HG03064 (cell line): ENCODE measurements around the gene IP6K1.

Source experiments
- ATAC-seq: cut with Tn5 transposase; IDR thresholded peaks from one replicate; pipeline ENCODE4 v1.9.1; 2021; ENCODE audit warnings: low read depth; ENCODE audit not compliant: unreplicated experiment

The IP6K1 gene

DNA sequence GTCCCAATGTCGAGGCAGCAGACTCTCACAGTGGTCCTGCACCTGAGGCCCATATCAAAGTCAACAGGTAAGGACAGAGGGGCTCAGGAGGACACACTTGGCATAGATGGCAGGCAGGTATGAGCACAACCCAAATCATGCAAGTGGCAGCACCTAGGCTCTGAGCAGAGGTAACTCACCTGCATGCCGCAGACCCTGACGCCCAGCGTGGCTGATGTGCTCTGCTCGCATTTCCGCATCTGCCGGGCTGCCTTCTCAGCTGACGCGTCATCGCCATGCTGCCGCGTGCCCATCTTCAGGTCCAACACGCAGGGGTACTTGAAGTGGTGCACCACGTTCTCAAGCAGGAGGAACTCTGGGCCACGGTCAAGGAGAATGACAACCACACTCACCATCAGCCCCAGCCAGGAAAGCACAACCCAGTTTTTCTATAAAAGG, 58.4 kb downstream of the IP6K1 start:
- no peak for ATAC-seq

DNA sequence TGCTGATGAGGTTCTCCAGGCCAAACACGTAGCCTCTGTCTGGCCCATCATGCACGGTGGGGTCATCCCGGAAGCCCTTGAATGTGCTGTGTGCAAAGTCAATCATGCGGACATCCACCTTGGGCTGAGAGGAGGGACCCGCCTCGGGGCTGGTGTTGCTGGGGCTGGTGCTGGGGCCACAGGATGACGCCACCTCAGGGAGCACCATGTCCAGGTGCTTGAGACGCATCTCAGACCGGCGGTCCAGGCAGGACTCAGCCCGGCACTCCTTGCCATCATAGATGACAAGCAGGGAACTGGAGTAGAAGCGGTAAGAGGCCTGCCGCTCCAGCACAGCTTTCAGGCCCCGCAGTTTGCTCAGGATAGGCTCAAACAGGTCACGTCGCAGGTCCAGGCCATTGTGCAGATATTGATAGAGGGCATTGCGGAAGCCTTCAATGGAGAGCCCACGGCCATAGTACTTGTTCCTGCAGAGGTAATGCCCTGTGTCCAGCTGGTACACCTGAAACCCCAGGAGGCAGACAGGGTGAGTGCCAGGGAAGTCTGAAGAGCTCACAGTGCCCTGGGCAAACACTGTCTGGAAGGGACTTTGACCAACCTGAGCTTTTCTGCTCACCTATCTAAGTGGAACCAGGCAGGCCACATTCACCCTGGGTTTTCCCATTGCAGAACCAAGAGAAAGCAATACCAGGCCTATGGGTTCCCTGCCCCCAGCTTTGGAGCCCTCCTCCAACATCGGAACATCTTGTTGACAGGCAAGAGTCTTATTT, 59.0 kb downstream of the IP6K1 start:
- no peak for ATAC-seq

DNA sequence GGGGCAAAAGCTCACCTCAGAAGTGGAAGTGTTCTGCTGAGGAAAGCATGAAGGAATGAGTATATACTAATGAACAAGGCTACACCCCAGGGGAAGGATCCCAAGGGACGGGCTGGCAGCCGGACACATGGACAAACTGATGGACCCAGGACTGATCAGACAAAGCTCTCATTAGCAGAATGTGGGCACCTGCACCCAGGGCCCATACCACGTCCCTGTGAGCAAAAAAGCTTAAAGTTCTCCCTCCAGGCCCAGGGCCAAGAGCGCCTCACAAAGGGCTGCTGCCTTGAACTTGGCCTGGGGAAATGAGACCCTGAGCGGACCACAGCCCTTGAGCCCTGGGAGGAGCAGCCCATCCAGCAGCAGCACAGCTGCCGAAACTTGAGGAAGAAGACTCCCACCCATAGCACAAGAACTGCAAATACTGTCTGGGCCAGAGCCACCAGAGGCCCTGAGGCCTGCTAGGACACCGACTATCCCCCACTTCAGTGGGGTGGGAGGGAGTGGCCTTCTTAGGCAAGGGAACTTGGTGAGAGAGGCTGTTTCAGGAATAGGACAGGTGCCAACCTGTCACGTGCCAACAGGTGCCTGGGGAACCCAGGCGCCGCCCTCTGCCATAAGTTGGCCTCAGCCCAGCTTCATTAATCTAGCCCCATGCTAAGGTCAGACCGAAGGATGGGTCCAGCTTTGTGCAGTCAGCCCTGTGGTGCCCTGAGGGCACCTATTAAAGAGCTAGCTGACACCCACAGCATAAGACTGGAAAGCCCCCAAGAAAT, 60.2 kb downstream of the IP6K1 start:
- no peak for ATAC-seq

DNA sequence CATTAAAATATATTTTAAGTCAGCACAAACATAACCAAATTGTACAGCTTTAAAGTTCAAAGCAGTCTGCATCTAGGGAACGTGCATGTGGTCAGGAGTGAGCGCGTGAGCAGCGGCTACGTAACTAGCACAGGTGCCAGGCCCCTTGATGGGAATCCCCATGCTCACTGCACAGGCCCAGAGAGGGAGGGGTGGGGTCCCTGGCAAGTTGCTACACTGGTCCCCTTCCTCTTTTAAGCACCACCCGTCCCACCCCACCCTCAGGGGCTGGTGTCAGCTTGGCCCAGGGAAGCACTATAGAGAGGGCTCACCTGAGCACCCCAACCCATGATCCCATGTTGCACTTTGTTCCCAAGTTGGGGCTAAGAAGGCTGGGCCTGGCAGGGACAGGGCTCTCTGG, 61.8 kb downstream of the IP6K1 start:
- ATAC-seq, result no peak

DNA sequence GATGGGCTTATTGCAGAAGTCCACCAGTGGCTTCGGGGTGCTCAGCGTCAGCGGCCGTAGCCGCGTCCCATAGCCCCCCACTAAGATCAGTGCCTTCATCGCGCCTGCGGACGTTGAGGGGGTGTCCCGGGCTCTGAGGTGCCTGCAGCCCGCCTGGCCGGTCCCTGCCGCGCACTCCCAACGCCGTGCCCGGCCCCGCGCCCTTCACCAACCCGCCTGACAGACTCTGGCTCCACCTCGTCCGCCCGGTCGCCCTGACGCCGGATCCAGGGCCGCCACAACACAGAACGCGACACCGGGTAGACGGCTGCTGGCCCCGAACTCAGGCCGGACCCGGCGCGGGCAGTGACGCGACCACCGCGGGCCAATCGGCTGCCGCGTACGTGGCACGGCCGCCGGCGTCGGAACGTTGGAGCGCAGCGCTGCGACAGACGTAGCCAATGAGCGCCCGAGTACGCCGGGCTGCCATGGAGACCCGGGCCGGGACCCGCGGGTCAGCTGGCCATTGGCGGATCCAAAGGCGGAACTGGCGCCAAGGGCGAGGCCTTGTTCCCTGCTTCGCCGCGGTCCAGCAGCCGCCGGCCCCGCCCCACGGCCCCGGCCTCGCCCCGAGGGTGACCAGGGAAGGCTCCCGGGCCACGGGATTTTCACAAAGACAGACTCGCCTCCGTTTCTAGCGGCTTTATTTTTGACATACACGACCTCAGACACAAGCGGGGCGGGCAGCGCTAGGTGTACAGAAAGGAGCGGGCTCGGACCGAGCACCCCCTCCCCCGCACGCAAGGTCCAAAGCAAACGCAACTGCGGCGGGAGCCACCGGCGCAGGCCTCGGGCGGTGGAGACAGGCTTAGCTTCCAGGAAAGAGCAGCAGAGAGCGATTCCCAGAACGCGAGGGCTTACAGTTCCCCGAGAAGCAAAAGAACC, 62.5 kb downstream of the IP6K1 start, which contains the start of gene GMPPB:
Gene GMPPB (minus strand): TSS at position 324 of the 924 bp plus-strand sequence. CDS start 225 bp downstream, at position 99.
- peak; percentile 69 for ATAC-seq

DNA sequence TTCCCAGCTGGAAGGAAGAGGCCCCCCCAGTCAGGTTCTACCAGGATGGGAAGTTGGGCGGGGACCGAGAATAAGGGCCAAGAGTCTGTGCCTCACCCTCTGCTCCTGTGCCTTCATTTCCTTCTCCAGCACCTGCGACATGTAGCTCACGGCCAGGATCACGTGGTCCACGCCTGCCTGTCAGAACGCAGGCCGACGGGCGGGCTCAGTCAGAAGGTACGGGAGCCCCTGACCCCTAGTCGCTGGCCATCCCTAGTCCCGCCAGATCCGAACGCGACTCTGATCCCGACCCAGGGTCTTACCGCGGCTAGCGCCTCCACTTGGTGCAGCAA, 63.1 kb downstream of the IP6K1 start:
- ATAC-seq, result no peak

DNA sequence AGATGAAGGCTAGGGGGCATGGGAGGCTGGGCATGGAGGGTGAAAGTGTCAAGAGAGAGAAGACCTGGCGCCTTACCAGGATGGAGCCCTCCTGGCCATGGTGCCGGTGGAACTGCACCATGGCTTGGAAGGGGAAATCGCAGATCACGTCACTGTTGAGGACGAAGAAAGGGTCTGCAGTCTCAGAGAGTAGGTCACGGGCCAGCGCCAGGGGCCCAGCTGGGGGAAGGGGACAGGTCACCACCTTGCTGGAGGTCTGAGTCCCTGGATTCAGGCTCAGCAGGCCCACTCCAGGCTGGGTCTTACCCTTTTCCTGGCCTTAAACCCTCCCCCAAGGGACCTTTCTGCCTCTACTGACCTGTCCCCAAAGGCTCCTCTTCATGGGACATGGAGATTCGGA, 63.4 kb downstream of the IP6K1 start:
- ATAC-seq, result no peak

DNA sequence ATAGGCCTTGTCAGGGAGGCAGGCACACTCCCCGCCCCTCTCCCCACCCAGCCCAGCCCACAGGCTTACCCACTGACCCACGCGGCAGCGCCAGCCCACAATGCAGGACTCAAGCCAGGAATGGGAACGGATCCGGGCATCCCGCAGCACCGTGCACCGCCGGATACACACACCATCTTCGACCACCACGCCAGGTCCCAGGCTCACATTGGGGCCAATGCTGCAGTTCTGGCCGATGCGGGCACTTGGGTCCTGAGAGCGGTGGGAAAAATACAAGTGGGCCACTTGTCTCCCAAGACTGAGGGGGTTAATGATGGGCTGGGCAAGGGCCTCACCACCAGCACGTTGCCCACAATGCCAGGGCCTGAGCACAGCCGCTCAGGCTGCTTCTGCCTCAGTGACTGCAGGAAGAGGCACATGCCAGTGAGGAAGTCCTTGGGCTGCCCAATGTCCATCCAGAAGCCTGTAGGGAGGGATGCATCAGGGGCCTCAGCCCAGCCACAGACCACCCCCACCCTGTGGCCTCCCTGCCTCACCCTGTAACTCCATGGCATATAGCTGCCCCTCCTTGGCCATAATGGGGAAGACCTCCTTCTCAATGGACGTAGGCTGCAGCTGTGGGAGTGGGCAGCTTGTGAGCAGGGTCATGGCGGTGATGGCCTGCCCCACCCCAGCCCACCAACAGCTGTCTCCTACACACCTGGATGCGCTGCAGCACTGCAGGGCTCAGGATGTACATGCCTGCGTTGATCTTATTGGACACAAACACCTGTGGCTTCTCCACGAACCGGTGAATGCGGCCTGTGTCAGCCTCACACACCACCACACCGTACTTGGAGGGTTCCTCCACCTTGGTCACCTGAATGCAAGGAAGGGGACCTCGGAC, 64.2 kb downstream of the IP6K1 start:
- no peak for ATAC-seq

DNA sequence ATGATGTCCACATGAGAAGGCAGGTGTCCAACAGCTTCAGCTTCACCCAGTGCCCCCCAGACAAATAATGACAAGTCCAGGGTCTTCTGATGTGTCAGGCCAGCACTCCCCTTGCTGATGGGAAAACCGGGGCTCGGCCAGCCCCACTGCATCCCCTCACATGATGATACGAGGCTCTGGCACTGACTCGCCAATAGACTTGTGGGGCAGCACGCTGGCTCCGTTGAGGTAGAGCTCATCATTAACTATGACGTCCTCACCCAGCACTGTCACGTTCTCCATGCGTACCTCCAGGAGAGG, 64.8 kb downstream of the IP6K1 start:
- no peak for ATAC-seq

DNA sequence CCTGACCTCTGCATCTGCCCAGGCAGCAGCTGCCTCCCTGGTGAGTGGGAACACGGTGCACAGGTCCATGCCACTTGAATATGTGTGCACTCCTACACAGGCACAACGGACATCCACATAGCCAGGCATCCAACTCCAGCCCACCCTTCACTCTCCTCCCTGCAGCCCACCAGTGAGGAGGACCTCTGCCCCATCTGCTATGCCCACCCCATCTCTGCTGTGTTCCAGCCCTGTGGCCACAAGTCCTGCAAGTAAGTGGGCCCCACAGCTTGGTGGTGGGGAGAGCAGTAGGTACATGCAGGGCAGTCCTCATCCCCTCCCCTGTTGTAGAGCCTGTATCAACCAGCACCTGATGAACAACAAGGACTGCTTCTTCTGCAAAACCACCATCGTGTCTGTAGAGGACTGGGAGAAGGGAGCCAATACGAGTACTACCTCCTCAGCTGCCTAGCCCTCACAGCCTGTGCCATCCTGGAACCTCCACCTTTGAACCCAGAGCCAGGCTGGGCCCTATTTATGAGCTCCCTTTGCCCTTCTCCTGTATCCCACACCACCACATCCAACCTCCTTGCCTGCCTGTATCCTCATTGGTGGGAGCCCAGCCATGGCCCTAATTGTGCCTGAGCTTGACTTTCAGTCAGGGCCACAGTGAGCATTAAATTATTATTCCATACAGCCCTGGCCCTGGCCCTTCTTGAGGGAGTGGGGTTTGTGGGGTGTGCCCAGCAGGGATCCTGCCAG, 65.3 kb downstream of the IP6K1 start:
- no peak for ATAC-seq

DNA sequence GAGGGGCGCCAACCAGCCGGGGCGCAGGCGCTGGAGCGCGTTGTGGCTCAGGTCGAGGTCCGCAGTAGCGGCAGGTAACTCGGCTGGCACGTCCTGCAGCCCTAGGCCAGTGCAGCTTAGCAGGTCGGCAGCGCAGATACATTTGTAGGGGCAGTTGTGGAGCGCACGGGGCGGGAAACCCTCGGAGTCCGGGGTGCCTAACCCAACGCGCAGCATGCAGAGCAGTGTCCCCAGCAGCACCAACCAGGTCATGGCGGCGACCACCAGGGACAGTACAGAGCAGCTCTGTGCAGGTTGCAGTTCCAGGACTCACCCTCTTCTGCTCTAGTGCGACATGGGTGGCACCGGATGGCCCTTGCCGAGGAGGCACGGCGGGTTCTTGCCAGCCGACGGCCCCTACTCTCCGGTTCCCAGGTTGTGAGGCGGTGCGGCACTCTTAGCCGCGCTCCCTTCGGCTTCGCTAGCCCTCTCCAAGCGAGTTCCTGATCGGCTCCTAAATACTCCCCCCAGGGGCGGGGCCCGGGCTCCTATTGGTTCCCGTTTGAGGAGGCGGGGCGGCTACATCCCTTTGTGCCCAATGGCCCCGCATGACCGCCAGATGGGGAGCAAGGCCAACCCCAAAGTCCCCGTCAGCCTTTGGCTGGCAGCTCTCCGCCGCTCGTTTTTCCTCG, 67.0 kb downstream of the IP6K1 start, which contains the start of gene AMIGO3:
Gene AMIGO3 (minus strand): TSS at position 471 of the 671 bp plus-strand sequence. CDS start 219 bp downstream, at position 252.
- ATAC-seq, result peak; percentile 48

DNA sequence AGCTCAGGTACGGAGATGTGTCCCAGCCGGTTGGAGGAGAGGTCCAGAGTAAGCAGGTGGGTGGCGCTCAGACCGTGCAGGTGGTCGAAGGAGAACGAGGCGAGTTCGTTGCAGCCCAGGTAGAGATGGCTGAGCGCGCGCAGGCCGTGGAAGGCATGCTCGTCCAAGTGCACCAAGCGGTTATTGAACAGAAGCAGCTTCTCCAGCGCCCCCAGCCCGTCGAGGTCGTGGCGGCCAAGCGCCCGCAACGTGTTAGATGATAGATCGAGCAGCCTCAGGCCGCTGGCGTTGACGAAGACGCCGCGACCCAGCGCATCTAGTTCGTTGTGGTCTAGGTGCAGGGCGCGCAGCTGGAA, 67.5 kb downstream of the IP6K1 start:
- no peak for ATAC-seq

DNA sequence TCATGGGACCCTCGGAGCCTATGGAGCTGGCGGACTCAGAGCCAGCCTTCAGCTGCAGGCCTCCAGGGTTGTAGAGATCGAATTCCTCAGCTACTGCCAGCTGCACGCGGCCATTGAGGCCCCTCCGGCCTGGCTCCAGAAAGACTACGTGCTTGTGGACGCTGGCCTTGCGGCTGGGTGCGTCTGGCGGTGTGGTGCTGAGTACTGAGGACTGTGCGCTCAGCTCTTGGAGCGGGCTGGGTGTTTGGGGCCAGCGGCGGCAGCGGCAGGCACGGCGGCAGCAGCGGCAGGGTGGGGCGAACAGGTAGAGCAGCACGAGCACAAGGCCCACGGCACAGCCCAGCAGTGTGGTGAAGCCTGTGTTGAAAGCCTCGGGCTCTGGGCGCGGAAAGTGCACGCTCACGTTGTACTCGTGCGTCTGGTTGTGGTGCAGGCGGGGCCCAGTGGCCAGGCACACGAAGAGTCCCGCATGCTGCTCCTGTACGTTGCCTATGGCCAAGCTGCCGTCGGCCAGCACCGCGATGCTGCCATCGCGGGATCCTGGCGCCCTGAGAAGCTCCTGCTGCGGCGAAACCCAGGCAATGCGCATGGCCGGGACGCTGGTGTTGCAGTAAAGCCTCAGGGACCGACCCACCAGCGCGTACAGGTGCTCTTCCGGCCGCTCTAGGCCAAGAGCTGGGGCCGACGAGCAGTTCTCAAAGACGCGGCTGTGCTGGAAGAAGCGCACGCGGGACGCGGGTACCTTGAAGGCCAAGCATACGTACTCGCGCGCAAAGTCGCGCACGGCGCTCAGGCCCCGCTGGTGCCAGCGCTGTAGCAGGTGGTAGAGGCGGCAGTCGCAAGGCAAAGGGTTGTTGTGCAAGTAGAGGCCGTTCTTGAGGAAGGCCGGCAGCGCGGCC, 68.1 kb downstream of the IP6K1 start:
- no peak for ATAC-seq

DNA sequence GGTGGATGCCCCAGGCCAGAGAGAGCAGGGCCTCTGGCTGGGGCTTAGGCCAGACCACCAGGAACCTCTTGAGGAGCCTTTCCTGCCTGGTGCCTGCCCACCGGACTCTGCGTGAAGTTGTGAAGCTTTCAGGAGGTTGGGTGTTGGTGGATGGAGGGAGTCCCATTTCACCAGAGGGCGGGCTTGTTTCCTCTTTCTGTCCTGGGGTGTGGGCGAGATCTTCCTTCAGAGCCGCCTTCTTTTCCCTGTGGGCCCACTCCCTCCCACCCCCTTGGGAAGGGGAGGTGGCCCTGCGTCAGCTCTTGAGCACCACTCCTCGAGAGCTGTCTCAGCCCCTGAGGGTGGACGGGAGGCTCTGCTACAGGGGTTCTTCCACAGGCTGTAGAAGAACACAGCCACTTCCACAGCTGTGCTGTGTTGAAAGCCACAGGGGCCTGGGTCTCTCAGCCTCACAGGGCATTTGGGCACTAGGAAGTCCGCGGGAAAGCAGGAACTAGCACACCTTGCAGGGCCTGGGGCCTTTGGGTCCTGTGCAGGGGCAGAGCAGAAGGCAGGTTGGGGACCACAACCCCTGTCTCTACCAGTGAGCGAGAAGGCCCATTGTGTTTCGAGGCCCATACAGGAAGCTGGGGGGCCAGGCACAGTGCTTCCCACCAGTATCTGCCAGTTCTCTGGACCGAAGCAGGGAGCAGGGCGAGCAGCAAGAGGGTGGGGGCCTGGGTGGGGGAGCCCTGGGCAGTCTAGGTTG, 69.0 kb downstream of the IP6K1 start:
- no peak for ATAC-seq

DNA sequence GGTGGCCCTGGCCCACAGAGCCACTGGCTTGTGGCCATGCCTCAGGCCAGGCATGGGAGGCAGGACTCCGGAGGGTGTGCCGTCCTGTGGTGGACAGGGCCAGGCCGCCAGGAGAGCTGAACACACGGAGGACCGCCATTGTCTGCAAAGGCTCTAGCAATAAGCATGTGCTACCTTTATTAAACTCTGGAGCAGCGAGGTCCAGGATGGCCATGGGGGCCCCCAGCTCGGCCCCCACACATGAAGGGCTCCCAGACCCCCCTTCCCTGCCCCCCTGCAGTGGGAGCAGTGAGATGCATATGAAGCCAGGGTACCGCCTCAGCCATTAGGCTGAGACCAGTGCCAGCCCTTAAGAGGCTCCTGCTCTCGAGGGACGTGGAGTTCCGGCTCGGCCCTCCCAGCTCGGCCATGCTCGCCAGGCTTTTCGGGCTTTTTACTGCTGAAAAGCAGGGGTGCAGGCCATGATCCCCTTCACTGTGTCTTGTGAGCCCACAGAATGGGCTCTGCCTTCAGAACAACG, 69.6 kb downstream of the IP6K1 start:
- no peak for ATAC-seq

DNA sequence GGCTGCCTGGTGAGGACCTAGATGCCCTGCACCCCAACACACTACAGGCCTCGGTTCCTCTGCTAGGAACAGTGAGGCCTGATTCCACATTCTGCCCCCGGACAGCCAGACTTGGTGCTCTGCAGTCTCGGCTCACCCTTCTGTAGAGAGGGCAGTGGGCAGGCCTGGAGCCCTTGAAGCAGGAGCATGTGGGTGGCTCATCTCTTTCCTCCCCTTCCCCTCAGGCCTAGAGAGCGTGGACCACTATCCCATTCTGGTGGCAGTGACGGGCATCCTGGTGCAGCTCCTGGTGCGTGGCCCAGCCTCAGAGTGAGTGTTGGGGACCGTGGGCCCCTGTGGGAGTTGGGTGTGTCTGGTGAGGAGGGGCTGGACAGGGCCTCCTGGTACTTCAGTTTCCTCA, 70.2 kb downstream of the IP6K1 start:
- ATAC-seq, result no peak

DNA sequence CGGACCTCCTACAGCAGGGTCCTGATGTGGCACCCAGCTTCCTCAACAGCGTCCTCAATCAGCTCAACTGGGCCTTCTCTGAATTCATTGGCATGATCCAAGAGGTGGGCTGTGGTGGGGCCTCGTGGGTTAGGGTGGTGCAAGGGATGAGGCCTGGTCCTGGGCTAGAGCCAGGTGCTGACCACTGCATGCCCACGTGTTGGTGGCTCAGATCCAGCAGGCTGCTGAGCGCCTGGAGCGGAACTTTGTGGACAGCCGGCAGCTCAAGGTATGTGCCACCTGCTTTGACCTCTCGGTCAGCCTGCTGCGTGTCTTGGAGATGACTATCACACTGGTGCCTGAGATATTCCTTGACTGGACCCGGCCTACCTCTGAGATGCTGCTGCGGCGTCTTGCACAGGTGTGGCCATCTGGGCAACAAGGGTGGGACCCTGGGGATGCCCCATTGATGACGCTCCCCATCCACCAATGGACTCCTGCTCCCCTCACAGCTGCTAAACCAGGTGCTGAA, 70.7 kb downstream of the IP6K1 start:
- no peak for ATAC-seq
